SK-N-DZ (cell line): ENCODE results near the gene LVRN. TPM values are rescaled to one million over a fixed set of nuclear protein-coding genes. Genes with fewer than 3 reads are reported as not detected.
"Not testable (repeated sequence)": the region's sequence is repeated elsewhere in the genome, so short reads cannot be mapped to it uniquely, and the experiment has no call there.

Source experiments
- DNase-seq: peaks from one replicate; pipeline ENCODE4 v3.0.0-alpha.2; 2015; ENCODE audit warnings: low spot score
- polyA plus RNA-seq, 2 experiments: library from polyadenylated mRNA; depleted of rRNA; stranded (reverse); fragments of >200 nt; gene quantifications; 2 replicates each; pipeline ENCODE4 v1.2.3, GENCODE V29; 2014

Gene LVRN
- polyA plus RNA-seq (2014; cell fraction: cytosol; rRNA removed) = 0.16 TPM in 1 of 2 replicates, not detected in the other
- polyA plus RNA-seq (2014; cell fraction: nucleus; rRNA removed) = 0.09 and 0.16 TPM in 2 replicates

GRCh38 chr5:115962239-115962564 is at the start of gene LVRN:
TSS of gene LVRN (plus strand) at chr5:115962475. CDS start at chr5:115962618, 143 bp downstream.
- DNase-seq = no peak

- DNase-seq = not testable (repeated sequence)
Measured at GRCh38 chr5:115913623-115914400, 48.5 kb upstream of the LVRN start.

- DNase-seq = no peak
Measured at GRCh38 chr5:115920171-115920725, 42.0 kb upstream of the LVRN start.

GRCh38 chr5:115928578-115929407 is 33.5 kb upstream of the LVRN start:
- not testable (repeated sequence) for DNase-seq

- not testable (repeated sequence) for DNase-seq
Measured at GRCh38 chr5:115930171-115930570, 32.1 kb upstream of the LVRN start.

- DNase-seq = no peak
Measured at GRCh38 chr5:115930630-115931337, 31.5 kb upstream of the LVRN start.

GRCh38 chr5:115932991-115933390 is 29.3 kb upstream of the LVRN start:
- no peak for DNase-seq

GRCh38 chr5:115934388-115934974 is 27.8 kb upstream of the LVRN start:
- DNase-seq = no peak

GRCh38 chr5:115936031-115936430 is 26.2 kb upstream of the LVRN start:
- DNase-seq = no peak

GRCh38 chr5:115939059-115939458 is 23.2 kb upstream of the LVRN start:
- DNase-seq = no peak

- no peak for DNase-seq
Measured at GRCh38 chr5:115940080-115940810, 22.0 kb upstream of the LVRN start.

- DNase-seq = no peak
Measured at GRCh38 chr5:115941051-115941675, 21.1 kb upstream of the LVRN start.

- DNase-seq = no peak
Measured at GRCh38 chr5:115944501-115944900, 17.8 kb upstream of the LVRN start.

GRCh38 chr5:115946655-115947054 is 15.6 kb upstream of the LVRN start:
- DNase-seq = no peak

GRCh38 chr5:115947260-115947659 is 15.0 kb upstream of the LVRN start:
- no peak for DNase-seq

- no peak for DNase-seq
Measured at GRCh38 chr5:115948091-115948534, 14.2 kb upstream of the LVRN start.

GRCh38 chr5:115949096-115949495 is 13.2 kb upstream of the LVRN start:
- DNase-seq = no peak

GRCh38 chr5:115952588-115952987 is 9.7 kb upstream of the LVRN start:
- DNase-seq = no peak

GRCh38 chr5:115954144-115954543 is 8.1 kb upstream of the LVRN start:
- DNase-seq = no peak

- DNase-seq = no peak
Measured at GRCh38 chr5:115956957-115957356, 5.3 kb upstream of the LVRN start.
